ENCODE data around the gene HDAC3.

The HDAC3 gene

DNA sequence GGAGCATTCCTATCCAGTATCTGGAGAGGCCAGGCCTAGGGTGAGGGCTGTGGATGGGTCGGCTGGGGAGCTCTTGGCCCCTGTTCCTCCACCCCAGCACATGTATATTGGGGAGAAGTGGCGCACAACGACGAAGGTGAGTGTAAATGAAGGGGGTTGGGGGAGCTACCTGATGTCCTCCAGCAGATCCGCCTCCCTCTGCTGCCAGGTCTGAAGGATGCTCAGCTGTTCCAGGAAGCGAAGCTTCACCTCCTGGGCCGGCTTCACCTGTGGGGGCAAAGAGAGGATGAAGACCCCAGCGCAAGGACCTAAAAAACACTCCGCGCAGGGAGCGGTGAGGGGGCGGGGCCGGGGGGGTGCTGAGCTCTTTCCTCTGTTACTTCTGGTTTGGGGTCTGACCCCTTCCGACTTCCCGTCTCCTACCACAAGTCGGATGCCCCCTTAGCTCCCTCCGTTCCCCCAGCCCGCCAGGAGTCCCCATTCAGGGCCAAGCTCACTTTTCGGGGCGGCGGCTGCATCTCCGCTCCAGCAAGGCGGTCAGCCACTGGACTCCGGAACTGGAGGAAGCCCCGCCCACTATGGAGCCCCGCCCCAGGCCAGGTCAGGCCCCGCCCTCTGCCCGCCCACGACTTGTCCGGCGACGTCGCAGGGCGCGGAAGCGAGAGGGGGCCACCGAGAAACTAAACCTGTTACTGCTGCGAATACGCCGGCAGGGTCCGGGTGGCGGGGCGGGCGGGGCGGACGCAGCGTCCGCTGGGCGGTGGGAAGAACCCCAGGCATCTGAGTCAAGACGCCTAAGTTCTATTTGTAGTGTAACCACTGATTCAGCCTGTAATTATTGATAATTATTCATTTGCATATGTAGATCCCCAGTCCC is 14.4 kb upstream of the HDAC3 start, which contains the start of gene FCHSD1:
FCHSD1 (minus strand) TSS at position 568 of the 877 bp plus-strand sequence; CDS start at position 518, 50 bp downstream.
- H3K27me3 ChIP-seq (replicated peaks in 2 of 5; ENCODE audit: control insufficient read depth in 4 of 5, insufficient read depth in 5 of 5, low read length in 4 of 5): no peaks in the 10 kb centered on the region
- peaks cover 5 to 15% (median 11%) of the 10 kb centered on the region in 4 experiments for H3K4me1 ChIP-seq (ENCODE audit: control extremely low read depth in 1 of 4, control insufficient read depth in 4 of 4, insufficient read depth in 4 of 4, low read length in 3 of 4)
- ChIA-PET CTCF (interaction anchor here (0.7 to 1.6 kb wide), 6 partner anchors 14 to 80 kb away, joined by 3 to 5 read pairs (median 3); partner anchors contain the start of genes HDAC3 and RELL2), POLR2A (interaction anchor here (0.6 to 0.8 kb wide), 3 partner anchors 14 to 1176 kb away, joined by 3 to 4 read pairs (median 3); partner anchors contain the start of genes EIF4EBP3, HDAC3 and RELL2)
- WGBS (ENCODE audit: insufficient coverage): 3% methylated on average over 38 of the region's 50 CpGs
- H3K9me3 ChIP-seq (ENCODE audit: control extremely low read depth in 1 of 5, control insufficient read depth in 4 of 5, insufficient read depth in 2 of 5, low read depth in 1 of 5, low read length in 4 of 5): no peaks in the 10 kb centered on the region
- DNase-seq: peak; percentile 66 to 83 (median 72)
- H3K27ac ChIP-seq (ENCODE audit: insufficient read depth in 1 of 2, low read depth in 1 of 2, low read length in 2 of 2, poor library complexity in 1 of 2, severe bottlenecking in 2 of 2): peak within 1 kb of the TSS in 1 of 2 experiments; percentile 21
- H3K36me3 ChIP-seq (ENCODE audit: control insufficient read depth in 4 of 4, insufficient read depth in 4 of 4, low read length in 3 of 4): peaks cover 2 to 22% (median 11%) of the 10 kb centered on the region in 4 experiments
- peak within 1 kb of the TSS; percentile 58 to 87 (median 71) for H3K4me3 ChIP-seq (ENCODE audit: control insufficient read depth in 1 of 7, extremely low read depth in 1 of 7, insufficient read depth in 4 of 7, low read depth in 2 of 7, low read length in 6 of 7)

DNA sequence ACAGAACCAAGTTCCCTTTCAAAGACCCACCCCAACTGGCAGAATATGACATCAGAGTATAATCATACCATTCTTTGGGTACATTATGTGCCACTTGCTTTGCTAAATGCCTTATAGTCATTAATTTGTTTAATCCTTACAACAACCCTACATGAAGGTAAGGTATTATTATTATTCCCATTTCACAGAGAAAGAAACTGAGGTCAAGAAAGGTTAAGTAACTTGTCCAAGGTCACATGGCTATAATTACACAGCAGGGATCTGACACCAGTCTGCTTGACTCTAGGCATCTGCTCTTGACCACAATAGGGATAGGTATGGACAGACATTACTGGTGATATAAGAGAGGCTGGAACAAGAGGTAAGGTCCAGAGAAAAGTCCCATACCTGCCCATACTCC is 13.3 kb upstream of the HDAC3 start:
- POLR2A ChIA-PET: no interaction called here
- DNase-seq: no peak
- Histone ChIP-seq H3K36me3 (ENCODE audit: control insufficient read depth in 4 of 4, insufficient read depth in 4 of 4, low read length in 3 of 4) (peaks cover 2 to 32% (median 16%) of the 10 kb centered on the region in 4 experiments), H3K4me3 (ENCODE audit: control insufficient read depth in 1 of 7, extremely low read depth in 1 of 7, insufficient read depth in 4 of 7, low read depth in 2 of 7, low read length in 6 of 7) (no peak overlapping the region), H3K27ac (ENCODE audit: insufficient read depth in 1 of 2, low read depth in 1 of 2, low read length in 2 of 2, poor library complexity in 1 of 2, severe bottlenecking in 2 of 2) (no peak overlapping the region), H3K9me3 (ENCODE audit: control extremely low read depth in 1 of 5, control insufficient read depth in 4 of 5, insufficient read depth in 2 of 5, low read depth in 1 of 5, low read length in 4 of 5) (no peaks in the 10 kb centered on the region), H3K4me1 (ENCODE audit: control extremely low read depth in 1 of 4, control insufficient read depth in 4 of 4, insufficient read depth in 4 of 4, low read length in 3 of 4) (peaks cover 5 to 15% (median 11%) of the 10 kb centered on the region in 4 experiments), H3K27me3 (replicated peaks in 2 of 5; ENCODE audit: control insufficient read depth in 4 of 5, insufficient read depth in 5 of 5, low read length in 4 of 5) (no peaks in the 10 kb centered on the region)
- CTCF ChIA-PET: interaction anchor here (0.5 to 1.1 kb wide), 2 partner anchors 13 to 928 kb away, joined by 3 read pairs; no protein-coding TSS in a partner anchor

DNA sequence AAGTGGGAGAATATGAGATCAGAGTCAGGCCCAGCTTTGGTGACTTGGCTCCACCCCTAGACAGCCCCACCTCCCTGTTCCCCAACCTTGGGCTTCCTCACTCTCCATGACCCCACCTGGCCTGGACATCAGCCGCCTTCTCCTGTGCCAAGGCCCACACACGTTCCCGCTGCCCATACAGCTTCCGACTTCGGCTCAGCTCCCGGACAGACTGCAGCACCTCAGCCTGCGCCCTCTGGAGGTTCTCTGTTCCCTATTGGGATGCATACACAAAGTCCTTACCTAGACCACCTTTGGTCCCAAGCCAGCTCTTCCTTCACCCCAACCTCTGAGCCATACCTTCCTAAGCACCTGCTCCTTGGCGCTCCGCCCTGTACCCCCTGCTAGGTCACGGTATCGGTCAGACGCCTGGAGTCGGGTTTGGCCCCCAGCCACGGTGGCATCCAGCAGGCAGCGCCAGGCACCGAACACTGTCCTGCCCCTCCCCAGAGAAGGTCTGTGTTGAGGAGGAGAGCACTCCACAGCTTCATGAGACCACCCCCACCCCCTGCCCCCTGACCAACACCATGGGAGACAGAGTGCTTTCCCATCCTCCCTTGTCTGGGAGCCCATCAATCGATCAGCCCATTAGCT is 12.5 kb upstream of the HDAC3 start:
- POLR2A ChIA-PET: no interaction called here
- H3K9me3 ChIP-seq (ENCODE audit: control extremely low read depth in 1 of 5, control insufficient read depth in 4 of 5, insufficient read depth in 2 of 5, low read depth in 1 of 5, low read length in 4 of 5): no peaks in the 10 kb centered on the region
- peaks cover 2 to 40% (median 19%) of the 10 kb centered on the region in 4 experiments for H3K36me3 ChIP-seq (ENCODE audit: control insufficient read depth in 4 of 4, insufficient read depth in 4 of 4, low read length in 3 of 4)
- no peak overlapping the region for H3K4me3 ChIP-seq (ENCODE audit: control insufficient read depth in 1 of 7, extremely low read depth in 1 of 7, insufficient read depth in 4 of 7, low read depth in 2 of 7, low read length in 6 of 7)
- CTCF ChIA-PET: interaction anchor here (1.1 kb wide), 1 partner anchor 14 kb away, joined by 3 read pairs; no protein-coding TSS in a partner anchor
- peaks cover 5 to 15% (median 11%) of the 10 kb centered on the region in 4 experiments for H3K4me1 ChIP-seq (ENCODE audit: control extremely low read depth in 1 of 4, control insufficient read depth in 4 of 4, insufficient read depth in 4 of 4, low read length in 3 of 4)
- no peak overlapping the region for H3K27ac ChIP-seq (ENCODE audit: insufficient read depth in 1 of 2, low read depth in 1 of 2, low read length in 2 of 2, poor library complexity in 1 of 2, severe bottlenecking in 2 of 2)
- 99% methylated on average over 17 of the region's 17 CpGs for WGBS (ENCODE audit: insufficient coverage)
- no peaks in the 10 kb centered on the region for H3K27me3 ChIP-seq (replicated peaks in 2 of 5; ENCODE audit: control insufficient read depth in 4 of 5, insufficient read depth in 5 of 5, low read length in 4 of 5)
- DNase-seq: no peak

DNA sequence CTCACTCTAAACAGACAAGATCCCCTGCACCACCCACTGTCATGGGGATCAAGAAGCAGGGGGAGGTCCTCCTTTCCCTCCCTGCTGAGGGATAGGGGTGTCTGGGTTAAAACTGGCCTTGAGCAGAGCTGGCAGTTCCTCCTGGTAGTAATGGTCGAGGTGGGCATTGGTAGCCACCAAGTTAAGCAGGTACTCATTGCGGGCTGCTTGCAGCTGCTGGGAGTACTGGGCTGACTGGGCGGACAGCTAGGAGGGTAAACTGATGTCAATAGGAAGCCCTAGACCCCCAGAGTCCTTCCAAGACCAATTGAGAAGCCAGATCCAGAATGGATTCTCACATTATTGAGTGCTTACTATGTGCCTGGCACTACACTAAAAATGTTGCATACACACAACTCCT is 11.2 kb upstream of the HDAC3 start:
- ChIA-PET CTCF (interaction anchor here (1.0 kb wide), 1 partner anchor 27 kb away, joined by 3 read pairs; no protein-coding TSS in a partner anchor), POLR2A (interaction anchor here (0.7 kb wide), 1 partner anchor 856 kb away, joined by 3 read pairs; no protein-coding TSS in a partner anchor)
- 100% methylated on average over 2 of the region's 3 CpGs for WGBS (ENCODE audit: insufficient coverage)
- H3K27me3 ChIP-seq (replicated peaks in 2 of 5; ENCODE audit: control insufficient read depth in 4 of 5, insufficient read depth in 5 of 5, low read length in 4 of 5): no peaks in the 10 kb centered on the region
- peaks cover 2 to 45% (median 23%) of the 10 kb centered on the region in 4 experiments for H3K36me3 ChIP-seq (ENCODE audit: control insufficient read depth in 4 of 4, insufficient read depth in 4 of 4, low read length in 3 of 4)
- H3K4me1 ChIP-seq (ENCODE audit: control extremely low read depth in 1 of 4, control insufficient read depth in 4 of 4, insufficient read depth in 4 of 4, low read length in 3 of 4): peaks cover 5 to 15% (median 12%) of the 10 kb centered on the region in 4 experiments
- no peak for DNase-seq
- H3K9me3 ChIP-seq (ENCODE audit: control extremely low read depth in 1 of 5, control insufficient read depth in 4 of 5, insufficient read depth in 2 of 5, low read depth in 1 of 5, low read length in 4 of 5): no peaks in the 10 kb centered on the region
- no peak overlapping the region for H3K27ac ChIP-seq (ENCODE audit: insufficient read depth in 1 of 2, low read depth in 1 of 2, low read length in 2 of 2, poor library complexity in 1 of 2, severe bottlenecking in 2 of 2)
- no peak overlapping the region for H3K4me3 ChIP-seq (ENCODE audit: control insufficient read depth in 1 of 7, extremely low read depth in 1 of 7, insufficient read depth in 4 of 7, low read depth in 2 of 7, low read length in 6 of 7)

DNA sequence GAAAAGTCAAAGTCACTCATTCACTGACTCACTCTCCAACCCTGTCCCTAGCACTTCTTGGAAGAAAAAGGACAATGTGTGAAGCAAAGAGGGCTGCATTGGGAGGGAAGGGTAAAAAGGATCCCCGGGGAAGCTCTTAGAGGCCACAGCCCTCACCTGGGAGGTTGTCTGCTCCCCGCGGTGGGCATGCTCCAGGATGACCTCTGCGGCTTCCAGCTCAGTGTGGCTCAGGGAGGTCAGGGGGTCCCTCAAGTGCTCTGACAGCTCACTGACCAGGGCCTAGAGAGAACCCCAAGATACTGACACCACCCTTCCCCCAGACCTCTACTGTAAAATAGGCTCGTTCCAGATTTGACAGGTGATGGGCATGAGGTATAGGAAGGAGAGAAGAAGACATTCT is 10.6 kb upstream of the HDAC3 start:
- H3K27me3 ChIP-seq (replicated peaks in 2 of 5; ENCODE audit: control insufficient read depth in 4 of 5, insufficient read depth in 5 of 5, low read length in 4 of 5): no peaks in the 10 kb centered on the region
- peaks cover 2 to 48% (median 25%) of the 10 kb centered on the region in 4 experiments for H3K36me3 ChIP-seq (ENCODE audit: control insufficient read depth in 4 of 4, insufficient read depth in 4 of 4, low read length in 3 of 4)
- WGBS (ENCODE audit: insufficient coverage): 98% methylated on average over 5 of the region's 5 CpGs
- peaks cover 5 to 14% (median 12%) of the 10 kb centered on the region in 4 experiments for H3K4me1 ChIP-seq (ENCODE audit: control extremely low read depth in 1 of 4, control insufficient read depth in 4 of 4, insufficient read depth in 4 of 4, low read length in 3 of 4)
- no peak overlapping the region for H3K4me3 ChIP-seq (ENCODE audit: control insufficient read depth in 1 of 7, extremely low read depth in 1 of 7, insufficient read depth in 4 of 7, low read depth in 2 of 7, low read length in 6 of 7)
- ChIA-PET CTCF (interaction anchor here (1.0 to 1.4 kb wide), 4 partner anchors 9 to 27 kb away, joined by 3 read pairs; no protein-coding TSS in a partner anchor), POLR2A (no interaction called here)
- H3K9me3 ChIP-seq (ENCODE audit: control extremely low read depth in 1 of 5, control insufficient read depth in 4 of 5, insufficient read depth in 2 of 5, low read depth in 1 of 5, low read length in 4 of 5): no peaks in the 10 kb centered on the region
- DNase-seq: no peak
- no peak overlapping the region for H3K27ac ChIP-seq (ENCODE audit: insufficient read depth in 1 of 2, low read depth in 1 of 2, low read length in 2 of 2, poor library complexity in 1 of 2, severe bottlenecking in 2 of 2)

- H3K27ac ChIP-seq (ENCODE audit: insufficient read depth in 1 of 2, low read depth in 1 of 2, low read length in 2 of 2, poor library complexity in 1 of 2, severe bottlenecking in 2 of 2): no peak overlapping the region
- 100% methylated on average over 3 of the region's 6 CpGs for WGBS (ENCODE audit: insufficient coverage)
- POLR2A ChIA-PET: no interaction called here
- no peaks in the 10 kb centered on the region for H3K27me3 ChIP-seq (replicated peaks in 2 of 5; ENCODE audit: control insufficient read depth in 4 of 5, insufficient read depth in 5 of 5, low read length in 4 of 5)
- no peaks in the 10 kb centered on the region for H3K9me3 ChIP-seq (ENCODE audit: control extremely low read depth in 1 of 5, control insufficient read depth in 4 of 5, insufficient read depth in 2 of 5, low read depth in 1 of 5, low read length in 4 of 5)
- peaks cover 0 to 7% (median 5%) of the 10 kb centered on the region in 4 experiments for H3K4me1 ChIP-seq (ENCODE audit: control extremely low read depth in 1 of 4, control insufficient read depth in 4 of 4, insufficient read depth in 4 of 4, low read length in 3 of 4)
- H3K36me3 ChIP-seq (ENCODE audit: control insufficient read depth in 4 of 4, insufficient read depth in 4 of 4, low read length in 3 of 4): peaks cover 2 to 53% (median 25%) of the 10 kb centered on the region in 4 experiments
- H3K4me3 ChIP-seq (ENCODE audit: control insufficient read depth in 1 of 7, extremely low read depth in 1 of 7, insufficient read depth in 4 of 7, low read depth in 2 of 7, low read length in 6 of 7): no peak overlapping the region
- DNase-seq: no peak
- CTCF ChIA-PET: interaction anchor here (1.3 to 1.4 kb wide), 2 partner anchors 8 to 14 kb away, joined by 3 read pairs; no protein-coding TSS in a partner anchor
Measured at GRCh38 chr5:141646026-141646425, 9.4 kb upstream of the HDAC3 start.

Data from common myeloid progenitor, CD34-positive (primary cell).